ENCODE data around the gene TCEAL4.
"Not testable (repeated sequence)": the region's sequence is repeated elsewhere in the genome, so short reads cannot be mapped to it uniquely, and the experiment has no call there.

The TCEAL4 gene

DNA sequence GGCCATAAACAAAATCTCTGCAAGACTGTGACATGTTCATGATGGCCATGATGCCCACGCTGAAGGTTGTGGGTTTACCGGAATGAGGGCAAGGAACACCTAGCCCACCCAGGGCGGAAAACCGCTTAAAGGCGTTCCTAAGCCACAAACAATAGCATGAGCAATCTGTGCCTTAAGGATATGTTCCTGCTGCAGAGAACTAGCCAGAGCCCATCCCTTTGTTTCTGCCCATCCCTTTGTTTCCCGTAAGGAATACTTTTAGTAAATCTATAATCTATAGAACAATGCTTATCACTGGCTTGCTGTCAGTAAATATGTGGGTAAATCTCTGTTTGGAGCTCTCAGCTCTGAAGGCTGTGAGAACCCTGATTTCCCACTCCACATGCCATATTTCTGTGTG, 9.9 kb downstream of the TCEAL4 start:
- not testable (repeated sequence) for DNase-seq

DNA sequence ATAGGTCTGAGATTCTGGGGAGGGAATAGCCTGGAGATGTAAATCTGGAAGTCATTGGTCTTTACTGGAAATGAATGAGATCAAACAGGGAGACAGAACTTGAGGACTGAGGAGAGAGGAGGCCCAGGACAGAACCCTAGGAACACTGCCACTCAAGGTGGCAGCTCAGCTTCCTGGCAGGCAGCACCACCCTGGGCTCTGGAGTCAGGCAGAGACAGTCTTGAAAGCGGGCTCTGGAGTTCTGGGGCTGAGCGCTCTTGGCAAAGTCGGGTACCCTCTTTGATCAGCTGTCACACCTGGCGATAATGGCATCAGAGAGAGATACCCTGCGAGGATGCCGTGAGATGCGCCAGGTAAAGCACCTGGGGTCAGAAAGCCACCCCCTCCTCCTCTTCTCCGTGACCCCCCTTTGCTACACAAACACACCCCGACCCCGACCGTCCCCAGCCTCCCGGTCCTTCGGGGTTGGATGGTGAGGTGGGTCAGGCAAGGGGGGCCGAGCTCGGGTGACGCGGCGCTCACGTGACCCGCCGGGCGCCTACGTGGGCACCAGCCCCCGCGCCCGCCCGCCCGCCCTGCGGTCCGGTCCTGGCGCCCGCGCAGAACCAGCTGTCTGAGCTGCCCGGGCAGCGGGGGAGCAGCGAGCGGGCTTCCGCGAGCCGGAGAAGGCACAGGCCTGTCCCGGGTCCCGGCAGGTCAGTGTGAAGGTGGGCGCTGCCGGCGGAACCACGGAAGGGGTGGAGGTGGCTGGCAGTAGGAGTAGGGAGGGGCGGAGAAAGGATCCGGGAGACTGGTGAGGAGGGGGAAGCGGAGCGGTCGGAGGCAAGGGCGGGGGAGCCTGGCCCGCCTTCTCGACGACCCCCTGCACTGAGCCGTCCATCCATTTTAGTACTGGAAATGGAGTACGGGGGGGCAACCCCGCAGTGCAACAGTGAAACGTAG, 22.3 kb downstream of the TCEAL4 start, which contains the start of gene TCEAL3:
TCEAL3 (plus strand) TSS at position 600 of the 942 bp plus-strand sequence. CDS start 1,102 bp downstream, outside the sequence.
- peak; percentile 52 for DNase-seq

DNA sequence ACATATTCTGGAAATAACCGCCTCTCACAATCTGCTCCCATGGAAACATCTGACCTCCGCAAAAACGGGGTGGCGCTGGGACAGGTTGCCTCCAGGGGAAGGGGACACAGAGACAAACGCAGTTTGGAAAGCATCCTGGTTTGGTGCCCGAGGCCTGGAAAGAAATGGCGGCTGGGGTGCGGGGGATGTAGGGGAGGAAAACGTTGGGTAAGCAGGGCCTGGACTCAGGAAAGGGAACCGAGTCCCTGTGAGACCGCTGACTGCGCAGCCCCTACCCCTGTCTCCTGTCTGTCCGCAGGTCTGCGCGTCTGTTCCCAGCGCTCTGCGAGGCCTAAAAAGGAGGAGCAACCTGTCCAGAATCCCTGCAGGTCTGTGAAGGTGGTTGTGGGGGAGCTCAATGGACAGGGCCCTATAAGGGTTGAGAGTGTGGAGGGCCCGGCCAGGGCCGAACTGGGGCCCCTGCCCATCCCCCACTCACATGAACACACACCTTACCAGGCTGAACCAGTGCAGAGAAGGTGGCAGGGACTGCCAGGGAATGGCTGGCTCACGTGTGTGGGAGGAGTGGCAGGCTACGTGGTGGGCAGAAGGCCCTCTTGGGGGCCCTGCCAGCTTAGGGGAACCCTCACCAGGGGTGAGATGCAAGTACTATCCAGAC, 23.1 kb downstream of the TCEAL4 start:
- DNase-seq = no peak

DNA sequence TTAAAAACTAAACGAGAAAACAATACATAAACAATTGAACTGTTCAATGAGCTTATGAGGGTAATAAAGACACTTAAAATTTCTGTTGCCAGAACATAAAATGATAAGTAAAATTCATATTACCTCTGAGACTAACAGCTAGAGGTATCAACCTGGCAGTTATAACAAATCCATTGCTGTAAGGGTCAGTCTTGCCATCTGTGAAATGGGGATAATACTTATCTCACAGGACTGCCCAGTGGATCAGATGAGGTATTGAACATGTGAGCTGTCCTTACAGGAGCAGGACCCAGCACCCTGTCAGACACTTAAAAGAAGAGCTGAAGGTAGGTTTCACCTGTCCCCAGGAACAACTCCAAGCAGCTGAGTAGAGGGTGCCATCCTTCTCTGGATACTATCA, 25.0 kb downstream of the TCEAL4 start:
- DNase-seq = no peak

DNA sequence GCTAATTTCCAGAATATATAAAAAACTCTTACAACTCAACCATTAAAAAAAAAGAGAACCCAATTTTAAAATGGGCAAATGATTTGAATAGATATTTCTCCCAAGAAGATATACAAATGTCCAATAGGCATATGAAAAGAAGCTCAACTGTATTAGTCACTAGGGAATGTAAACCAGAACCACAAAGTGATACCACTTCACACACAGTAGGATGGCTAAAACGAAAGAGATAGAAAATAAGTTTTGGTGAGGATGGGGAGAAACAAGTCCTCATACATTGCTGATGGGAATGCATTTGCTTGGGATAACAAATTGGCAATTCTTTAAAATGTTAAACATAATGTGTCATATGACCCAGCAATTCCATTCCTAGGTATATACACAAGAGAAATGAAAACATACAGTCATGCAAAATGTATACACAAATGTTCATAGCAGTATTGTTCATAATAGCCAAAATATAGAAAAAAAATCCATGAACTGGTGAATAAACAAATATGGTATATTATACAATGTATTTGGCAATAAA, 28.1 kb downstream of the TCEAL4 start:
- DNase-seq = peak; percentile 57

DNA sequence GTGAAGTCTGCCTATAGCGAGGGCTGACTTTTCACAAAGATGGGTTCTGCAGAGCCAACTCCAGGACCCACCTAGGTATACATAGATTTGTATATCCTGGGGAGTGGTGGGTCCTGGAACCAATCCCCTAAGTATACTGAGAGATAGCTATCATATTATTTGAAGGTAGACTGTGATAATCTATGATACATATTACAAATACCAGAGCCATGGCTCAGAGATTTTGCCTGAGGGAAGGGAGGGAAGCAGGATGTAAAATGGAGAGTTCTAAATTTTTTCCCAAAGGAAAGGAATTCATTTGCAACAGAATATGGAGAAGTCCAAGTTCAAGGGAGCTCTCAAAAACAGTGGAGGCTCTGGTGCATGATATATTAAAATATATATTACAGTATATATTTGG, 29.7 kb downstream of the TCEAL4 start:
- peak; percentile 73 for DNase-seq

DNA sequence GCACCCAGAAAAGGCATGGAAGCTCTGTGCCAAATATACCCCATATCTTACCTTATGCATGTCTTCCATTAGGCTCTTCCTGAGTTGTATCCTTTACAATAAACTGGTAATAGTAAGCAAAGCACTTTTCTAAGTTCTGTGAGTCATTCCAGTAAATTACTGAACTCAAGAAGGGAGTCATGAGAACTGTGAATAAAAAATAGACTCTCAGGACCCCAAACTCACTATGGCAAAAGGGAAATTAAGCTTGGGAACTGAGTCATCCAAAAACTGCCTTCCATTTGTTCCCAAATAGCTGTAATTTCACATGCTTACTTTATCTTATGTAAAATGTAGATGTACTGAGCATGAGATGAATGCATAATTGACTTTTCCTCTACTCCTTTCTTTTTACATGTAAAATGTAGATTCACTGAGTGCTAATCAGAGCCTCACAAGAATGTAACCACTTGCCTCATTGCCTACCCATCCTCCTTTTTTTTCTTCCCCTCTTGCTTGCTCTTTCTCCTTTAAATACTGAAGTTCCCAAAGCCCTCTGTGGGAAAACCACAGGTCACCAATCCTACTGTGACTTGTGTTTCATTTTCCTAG, 30.6 kb downstream of the TCEAL4 start:
- peak; percentile 54 for DNase-seq

DNA sequence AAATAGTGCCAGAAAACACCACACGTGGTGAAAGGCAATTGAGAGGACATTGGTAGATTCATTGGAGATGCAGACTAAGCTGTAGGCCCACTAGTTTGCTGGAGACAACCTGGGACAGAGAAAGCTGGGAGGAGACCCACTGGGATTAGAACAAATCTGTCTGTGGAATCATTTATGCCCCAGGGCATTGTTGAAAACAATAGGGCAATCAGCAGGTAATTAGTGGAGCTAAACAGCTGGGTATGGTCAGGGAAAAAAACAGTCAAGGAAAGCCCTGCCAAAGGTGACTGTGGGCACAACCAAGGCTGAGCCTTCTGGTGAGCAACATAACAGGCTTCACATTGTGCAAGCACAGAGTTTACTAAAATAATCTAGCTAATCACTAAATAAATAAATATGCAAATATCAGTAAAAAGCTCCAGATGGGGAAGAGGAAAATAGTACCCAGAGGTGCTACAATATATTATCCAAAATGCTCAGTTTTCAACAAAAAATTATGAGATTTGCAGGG, 31.4 kb downstream of the TCEAL4 start:
- DNase-seq = no peak

DNA sequence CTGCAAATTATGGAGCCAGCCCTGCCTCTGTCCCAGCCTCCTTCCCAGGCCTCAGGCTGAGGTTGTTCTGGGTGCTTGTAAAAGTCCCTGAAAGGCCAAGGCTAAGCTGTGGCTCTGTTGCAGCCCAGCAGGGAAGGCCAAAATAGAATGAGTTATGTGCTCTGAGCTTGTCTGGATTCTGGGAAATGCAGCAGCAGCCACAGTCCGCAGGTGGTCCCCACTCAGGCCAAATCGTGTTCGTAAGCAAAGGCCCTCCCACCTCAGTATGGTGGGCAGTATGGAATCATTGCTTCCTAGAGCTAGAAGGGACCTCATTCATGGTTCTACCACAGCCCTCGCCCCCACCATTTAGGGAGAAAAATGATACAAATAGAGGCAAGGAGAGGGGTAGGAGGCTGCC, 38.8 kb downstream of the TCEAL4 start:
- DNase-seq = no peak

DNA sequence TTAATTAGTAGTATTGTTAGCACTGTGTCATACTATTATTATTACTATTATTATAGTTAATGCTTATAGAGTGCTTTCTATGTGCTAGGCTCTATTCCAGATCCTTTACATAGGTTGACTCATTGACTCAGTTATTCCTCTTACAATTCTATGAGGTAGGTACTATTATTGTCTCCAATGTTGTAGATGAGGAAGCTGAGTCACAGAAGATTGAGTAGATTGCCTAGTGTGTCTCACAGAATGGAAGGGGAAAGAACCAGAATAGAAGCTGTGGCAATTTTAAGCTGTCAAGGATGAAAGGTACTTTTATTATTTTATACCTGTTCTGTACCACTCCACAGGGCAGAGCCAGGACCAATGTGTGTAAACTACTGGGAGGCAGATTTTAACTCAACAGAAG, 41.5 kb downstream of the TCEAL4 start:
- peak; percentile 29 for DNase-seq

DNA sequence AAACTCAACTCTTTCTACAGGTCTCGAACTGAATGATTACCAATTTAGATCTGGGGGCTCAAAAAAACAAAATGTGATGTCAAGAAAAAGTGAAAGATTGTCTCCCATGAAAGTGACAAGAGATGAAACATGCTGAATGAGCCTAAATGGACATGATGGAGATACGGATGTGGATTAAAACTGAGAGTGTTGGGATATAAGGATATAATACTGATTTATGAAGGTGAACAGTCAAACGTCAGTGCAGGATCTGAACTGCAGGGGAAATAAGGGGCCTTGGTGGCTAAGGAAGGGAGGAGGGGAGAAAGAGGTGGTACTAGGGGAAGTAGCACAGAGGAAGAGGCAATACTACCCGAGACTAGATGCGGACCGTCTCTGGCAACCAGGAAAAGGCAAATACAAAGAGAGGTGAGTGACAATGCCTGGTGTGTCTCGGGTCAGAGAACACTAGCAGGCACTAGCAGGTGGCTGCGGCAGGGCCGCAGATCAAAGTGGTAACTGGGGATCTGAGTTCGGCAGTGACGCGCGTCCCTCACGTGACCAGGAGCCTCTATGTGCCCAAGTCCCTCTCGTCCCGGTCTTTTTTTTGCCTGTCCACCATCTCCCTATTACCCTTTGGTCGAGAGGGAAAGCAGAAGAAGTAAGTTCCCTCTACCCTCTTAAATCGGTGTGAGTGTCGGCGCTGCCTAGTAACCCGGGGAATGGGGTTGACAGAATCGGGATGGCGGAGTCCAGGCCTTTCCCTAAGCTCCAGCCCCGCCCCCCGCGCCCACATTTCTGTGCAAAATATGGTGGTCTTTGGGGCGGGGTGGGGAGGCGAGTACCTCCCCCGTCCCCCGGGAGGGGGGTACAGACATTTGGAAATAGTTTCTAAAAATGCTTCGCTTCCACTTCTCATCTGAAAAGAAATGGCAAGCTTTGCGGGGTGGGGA, 43.3 kb downstream of the TCEAL4 start, which contains the start of gene TCEAL1:
TCEAL1 (plus strand) TSS at position 590 of the 932 bp plus-strand sequence. CDS start 942 bp downstream, outside the sequence.
- DNase-seq = peak; percentile 22

DNA sequence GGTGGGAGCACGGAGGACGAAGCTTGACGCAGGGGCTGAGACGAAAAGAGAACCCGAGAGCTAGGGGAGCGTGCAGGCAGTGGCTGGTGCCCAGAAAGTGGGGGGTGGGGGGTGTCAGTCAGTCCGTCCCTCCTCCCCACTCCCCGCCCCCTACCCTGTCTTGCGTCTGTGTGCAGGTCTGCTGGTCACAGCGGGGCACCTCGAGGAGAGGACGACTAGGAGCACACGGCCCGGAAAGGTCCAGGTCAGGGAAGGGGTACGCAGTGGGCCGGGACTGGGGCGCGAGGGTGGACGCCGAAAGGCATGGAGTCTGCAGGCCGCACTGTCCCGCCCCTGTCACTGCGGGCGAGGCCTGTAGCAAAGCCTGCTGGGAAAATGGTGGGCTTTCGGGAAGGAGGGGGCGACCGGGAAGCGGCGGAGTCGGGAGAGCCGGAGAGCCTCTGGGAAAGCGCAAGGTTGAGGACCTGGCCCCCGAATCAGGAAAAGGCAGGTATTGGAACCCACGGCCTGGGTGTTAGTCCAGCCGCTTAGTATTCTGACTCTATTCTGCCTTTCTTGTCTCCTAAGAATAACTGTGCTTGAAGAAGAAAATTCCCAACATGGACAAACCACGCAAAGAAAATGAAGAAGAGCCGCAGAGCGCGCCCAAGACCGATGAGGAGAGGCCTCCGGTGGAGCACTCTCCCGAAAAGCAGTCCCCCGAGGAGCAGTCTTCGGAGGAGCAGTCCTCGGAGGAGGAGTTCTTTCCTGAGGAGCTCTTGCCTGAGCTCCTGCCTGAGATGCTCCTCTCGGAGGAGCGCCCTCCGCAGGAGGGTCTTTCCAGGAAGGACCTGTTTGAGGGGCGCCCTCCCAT, 44.2 kb downstream of the TCEAL4 start:
- DNase-seq = peak; percentile 71

DNA sequence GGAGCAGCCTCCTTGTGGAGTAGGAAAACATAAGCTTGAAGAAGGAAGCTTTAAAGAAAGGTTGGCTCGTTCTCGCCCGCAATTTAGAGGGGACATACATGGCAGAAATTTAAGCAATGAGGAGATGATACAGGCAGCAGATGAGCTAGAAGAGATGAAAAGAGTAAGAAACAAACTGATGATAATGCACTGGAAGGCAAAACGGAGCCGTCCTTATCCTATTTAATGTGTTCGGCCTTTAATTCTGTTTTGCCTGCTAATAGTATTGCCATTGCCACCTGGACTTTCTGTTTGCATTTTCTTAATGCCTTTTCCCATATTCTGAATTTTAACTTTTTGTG, 44.8 kb downstream of the TCEAL4 start:
- no peak for DNase-seq

DNA sequence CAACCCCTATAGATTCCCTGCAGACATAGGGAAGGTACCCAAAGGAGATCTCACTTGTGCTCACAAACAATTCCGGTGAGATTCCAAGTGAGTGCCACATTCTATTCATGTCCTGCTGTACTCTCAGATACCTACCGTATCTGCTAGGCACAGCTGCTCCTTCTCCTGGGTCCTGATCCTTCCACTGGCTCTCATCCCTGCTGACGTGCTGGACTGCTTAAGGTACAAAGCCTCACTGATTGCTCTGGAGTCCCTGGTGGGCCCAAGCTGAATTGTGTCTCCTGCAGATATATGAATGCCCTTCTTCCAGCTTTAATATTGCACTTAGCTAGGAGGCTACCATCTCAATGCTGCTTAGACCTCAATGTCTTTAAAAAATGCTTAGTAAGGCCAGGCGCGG, 45.8 kb downstream of the TCEAL4 start:
- no peak for DNase-seq

DNA sequence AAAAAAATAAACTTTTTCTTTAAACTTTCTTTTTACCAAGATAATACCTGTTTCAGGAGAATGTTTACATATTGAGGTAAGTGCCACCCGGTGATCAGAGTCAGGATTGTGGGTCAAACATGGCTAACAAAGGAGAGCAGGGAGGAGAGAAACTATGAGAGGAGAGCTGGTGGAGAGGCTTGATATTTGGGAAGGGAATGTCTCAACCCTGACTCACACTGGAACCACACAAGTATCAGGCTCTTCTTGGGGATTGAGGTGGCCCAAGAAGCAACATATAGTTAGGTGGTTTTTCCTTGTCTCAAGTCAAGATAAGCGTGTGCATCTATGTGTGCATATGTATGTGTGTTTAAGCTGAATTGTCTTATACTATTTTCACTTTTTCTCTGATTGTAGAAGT, 50.1 kb downstream of the TCEAL4 start:
- peak; percentile 33 for DNase-seq
